Stomach (tissue), 8 donors: ENCODE results near the gene CRYBG2. TPM values are rescaled to one million over a fixed set of nuclear protein-coding genes. Genes with fewer than 3 reads are reported as not detected.

Source experiments
- polyA plus RNA-seq, 3 donors: library from polyadenylated mRNA; stranded (reverse); fragments of 200-250 nt; gene quantifications; one replicate each; pipeline ENCODE4 v1.2.3, GENCODE V29; 2013
- total RNA-seq, 5 donors: library from RNA; depleted of rRNA; stranded (reverse); fragments of >200 nt; gene quantifications; one replicate each; pipeline versions ENCODE4 v1.1.0 to v1.2.3, GENCODE V29; 2014 to 2016
- donor health status: healthy with polysubstance abuse.
- donor health status: Bipolar disorder and iron deficiency.
- donor health status: healthy.

Gene CRYBG2
- total and polyA plus RNA-seq, 8 donors = 0.15 to 66.8 (median 3.2) TPM

Other genes with a start within 250 kb of the CRYBG2 start
- 10 to 100 TPM in 3 of 5 donors, 1 to 10 TPM in 2; 1.8 to 33.8 (median 11.0) TPM for gene PDIK1L, start 242.3 kb downstream of the CRYBG2 start, total RNA-seq
- 1 to 10 TPM; 2.6 to 4.1 (median 2.9) TPM for gene PDIK1L, start 242.3 kb downstream of the CRYBG2 start, polyA plus RNA-seq
- 10 to 100 TPM in 1 of 5 donors, 1 to 10 TPM in 1, not detected in 3; 1.3 to 15.6 TPM for gene FAM110D, start 195.1 kb downstream of the CRYBG2 start, total RNA-seq
- gene FAM110D, start 195.1 kb downstream of the CRYBG2 start, polyA plus RNA-seq = 1 to 10 TPM in 2 of 3 donors, under 1 TPM in 1; 1.00 to 2.7 (median 1.4) TPM
- gene C1orf232, start 185.2 kb downstream of the CRYBG2 start, total RNA-seq = not detected
- not detected for gene C1orf232, start 185.2 kb downstream of the CRYBG2 start, polyA plus RNA-seq
- gene ZNF593, start 184.2 kb downstream of the CRYBG2 start, total RNA-seq = 10 to 100 TPM in 4 of 5 donors, not detected in 1; 10.6 to 74.1 (median 39.3) TPM
- 100 to 1,000 TPM; 101 to 138 (median 133) TPM for gene ZNF593, start 184.2 kb downstream of the CRYBG2 start, polyA plus RNA-seq
- not detected for gene ZNF593OS, start 182.3 kb downstream of the CRYBG2 start, total RNA-seq
- gene ZNF593OS, start 182.3 kb downstream of the CRYBG2 start, polyA plus RNA-seq = under 1 TPM in 2 of 3 donors, not detected in 1; 0.30 to 0.76 TPM
- gene CNKSR1, start 176.6 kb downstream of the CRYBG2 start, total RNA-seq = 10 to 100 TPM; 13.6 to 70.3 (median 27.7) TPM
- gene CNKSR1, start 176.6 kb downstream of the CRYBG2 start, polyA plus RNA-seq = 10 to 100 TPM; 10.4 to 23.0 (median 13.3) TPM
- not detected for gene CATSPER4, start 163.5 kb downstream of the CRYBG2 start, total RNA-seq
- gene CATSPER4, start 163.5 kb downstream of the CRYBG2 start, polyA plus RNA-seq = not detected
- gene CEP85, start 119.9 kb downstream of the CRYBG2 start, total RNA-seq = 10 to 100 TPM in 3 of 5 donors, 1 to 10 TPM in 1, under 1 TPM in 1; 0.58 to 21.0 (median 10.3) TPM
- gene CEP85, start 119.9 kb downstream of the CRYBG2 start, polyA plus RNA-seq = 1 to 10 TPM; 2.1 to 5.3 (median 2.7) TPM
- gene SH3BGRL3, start 74.0 kb downstream of the CRYBG2 start, total RNA-seq = 100 to 1,000 TPM in 1 of 5 donors, 10 to 100 TPM in 3, 1 to 10 TPM in 1; 7.2 to 102 (median 29.5) TPM
- gene SH3BGRL3, start 74.0 kb downstream of the CRYBG2 start, polyA plus RNA-seq = 100 to 1,000 TPM; 142 to 267 (median 227) TPM
- 10 to 100 TPM in 3 of 5 donors, 1 to 10 TPM in 2; 7.3 to 12.9 (median 12.2) TPM for gene UBXN11, start 47.5 kb downstream of the CRYBG2 start, total RNA-seq
- 10 to 100 TPM; 14.4 to 26.3 (median 19.3) TPM for gene UBXN11, start 47.5 kb downstream of the CRYBG2 start, polyA plus RNA-seq
- 10 to 100 TPM in 2 of 5 donors, 1 to 10 TPM in 1, not detected in 2; 5.1 to 15.2 (median 10.7) TPM for gene CD52, start 36.2 kb downstream of the CRYBG2 start, total RNA-seq
- 10 to 100 TPM; 27.3 to 68.2 (median 48.7) TPM for gene CD52, start 36.2 kb downstream of the CRYBG2 start, polyA plus RNA-seq
- 1 to 10 TPM in 1 of 5 donors, not detected in 4; 3.6 TPM for gene ZNF683, start 18.6 kb upstream of the CRYBG2 start, total RNA-seq
- 1 to 10 TPM in 1 of 3 donors, under 1 TPM in 2; 0.25 to 1.5 (median 0.28) TPM for gene ZNF683, start 18.6 kb upstream of the CRYBG2 start, polyA plus RNA-seq
- gene LIN28A, start 56.7 kb upstream of the CRYBG2 start, total RNA-seq = not detected
- gene LIN28A, start 56.7 kb upstream of the CRYBG2 start, polyA plus RNA-seq = not detected
- gene DHDDS, start 78.2 kb upstream of the CRYBG2 start, total RNA-seq = 10 to 100 TPM; 32.1 to 63.6 (median 48.1) TPM
- 10 to 100 TPM; 15.3 to 41.4 (median 20.8) TPM for gene DHDDS, start 78.2 kb upstream of the CRYBG2 start, polyA plus RNA-seq
- 100 to 1,000 TPM in 4 of 5 donors, 10 to 100 TPM in 1; 70.1 to 897 (median 422) TPM for gene HMGN2, start 118.3 kb upstream of the CRYBG2 start, total RNA-seq
- 100 to 1,000 TPM; 418 to 629 (median 615) TPM for gene HMGN2, start 118.3 kb upstream of the CRYBG2 start, polyA plus RNA-seq
- gene RPS6KA1, start 175.6 kb upstream of the CRYBG2 start, total RNA-seq = 100 to 1,000 TPM in 1 of 5 donors, 10 to 100 TPM in 4; 15.2 to 769 (median 46.7) TPM
- 10 to 100 TPM; 21.4 to 37.9 (median 25.5) TPM for gene RPS6KA1, start 175.6 kb upstream of the CRYBG2 start, polyA plus RNA-seq